Mammary epithelial cell (primary cell): ENCODE measurements around the gene PGAP2.

Source experiments
- EZH2 ChIP-seq: IDR thresholded peaks from 2 replicates; pipeline ENCODE4 v1.6.1; 2012; ENCODE audit warnings: low read length, inconsistent platforms, borderline replicate concordance
- TF ChIP-seq, protein P1 (sequence below), 2 donors: IDR thresholded peaks in 1 of 2; conservative IDR thresholded peaks in 1 of 2; 2 replicates each; pipeline ENCODE4 v1.5.1; 2011 to 2012; ENCODE audit warnings: inconsistent platforms in 2 of 2, low read length in 2 of 2, mild to moderate bottlenecking in 2 of 2, control low read depth in 1 of 2, low read depth in 1 of 2; ENCODE audit not compliant: insufficient read depth in 1 of 2; ENCODE audit errors: extremely low read depth in 1 of 2

DNA sequence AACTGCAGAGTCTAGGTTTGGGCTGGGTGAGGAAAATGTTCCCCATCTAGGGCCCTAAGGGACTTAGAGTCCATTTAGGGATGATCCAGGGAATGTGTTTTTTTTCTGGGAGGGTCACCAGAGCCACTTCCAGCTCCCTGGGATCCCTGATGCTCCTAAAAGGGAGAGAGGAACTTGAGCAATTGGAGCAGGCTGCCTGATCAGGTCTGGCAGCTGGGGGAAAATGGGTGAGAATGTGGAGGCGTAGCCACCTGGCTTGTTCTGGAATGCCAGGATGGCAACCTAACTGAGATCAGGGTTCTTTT, 1.2 kb downstream of the PGAP2 start:
- TF ChIP-seq, protein P1, sequence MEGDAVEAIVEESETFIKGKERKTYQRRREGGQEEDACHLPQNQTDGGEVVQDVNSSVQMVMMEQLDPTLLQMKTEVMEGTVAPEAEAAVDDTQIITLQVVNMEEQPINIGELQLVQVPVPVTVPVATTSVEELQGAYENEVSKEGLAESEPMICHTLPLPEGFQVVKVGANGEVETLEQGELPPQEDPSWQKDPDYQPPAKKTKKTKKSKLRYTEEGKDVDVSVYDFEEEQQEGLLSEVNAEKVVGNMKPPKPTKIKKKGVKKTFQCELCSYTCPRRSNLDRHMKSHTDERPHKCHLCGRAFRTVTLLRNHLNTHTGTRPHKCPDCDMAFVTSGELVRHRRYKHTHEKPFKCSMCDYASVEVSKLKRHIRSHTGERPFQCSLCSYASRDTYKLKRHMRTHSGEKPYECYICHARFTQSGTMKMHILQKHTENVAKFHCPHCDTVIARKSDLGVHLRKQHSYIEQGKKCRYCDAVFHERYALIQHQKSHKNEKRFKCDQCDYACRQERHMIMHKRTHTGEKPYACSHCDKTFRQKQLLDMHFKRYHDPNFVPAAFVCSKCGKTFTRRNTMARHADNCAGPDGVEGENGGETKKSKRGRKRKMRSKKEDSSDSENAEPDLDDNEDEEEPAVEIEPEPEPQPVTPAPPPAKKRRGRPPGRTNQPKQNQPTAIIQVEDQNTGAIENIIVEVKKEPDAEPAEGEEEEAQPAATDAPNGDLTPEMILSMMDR (conservative IDR thresholded peaks at IDR 0.05 in 1 of 2, IDR thresholded peaks at IDR 0.05 in 1 of 2; ENCODE audit: extremely low read depth in 1 of 2, insufficient read depth in 1 of 2, low read depth in 1 of 2, low read length in 2 of 2) = no peak
- TF ChIP-seq EZH2 = no peak
